ENCODE measurements around the gene PTPRG. TPM values are rescaled to one million over a fixed set of nuclear protein-coding genes. Genes with fewer than 3 reads are reported as not detected.
A peak's percentile ranks its signal among the peaks of the same experiment; 100 is the strongest.

The PTPRG gene
- total RNA-seq, 1 donor from 2014 or later: 34.1 TPM

GRCh38 chr3:61665121-61665520 lies 103.8 kb downstream of the PTPRG start:
- ATAC-seq: no peak
- intact Hi-C loops (cut with DNase I): no loop called here

GRCh38 chr3:61665987-61666386 lies 104.6 kb downstream of the PTPRG start:
- DNase-seq (ENCODE audit: missing footprints): no peak
- ATAC-seq: no peak
- intact Hi-C loops (cut with DNase I): no loop called here

More at GRCh38 chr3:61665121-61665520, 103.8 kb downstream of the PTPRG start:
- no peak for DNase-seq (ENCODE audit: missing footprints)

- DNase-seq (ENCODE audit: missing footprints) (no peak), ATAC-seq (no peak)
Observed at GRCh38 chr3:61666615-61667330, 105.4 kb downstream of the PTPRG start.

GRCh38 chr3:61667383-61667782 lies 106.0 kb downstream of the PTPRG start:
- ATAC-seq (no peak), DNase-seq (ENCODE audit: missing footprints) (no peak)
- intact Hi-C loops (cut with DNase I): no loop called here

More at GRCh38 chr3:61666615-61667330, 105.4 kb downstream of the PTPRG start:
- intact Hi-C loops (cut with DNase I): no loop called here

- intact Hi-C loops (cut with DNase I): no loop called here
- DNase-seq (ENCODE audit: missing footprints) (no peak), ATAC-seq (no peak)
Observed at GRCh38 chr3:61667814-61668213, 106.4 kb downstream of the PTPRG start.

GRCh38 chr3:61668317-61668864 lies 107.0 kb downstream of the PTPRG start:
- no peak for DNase-seq (ENCODE audit: missing footprints)
- intact Hi-C loops (cut with DNase I): no loop called here
- ATAC-seq: no peak

- peak; percentile 61 for ATAC-seq
- intact Hi-C loops (cut with DNase I): no loop called here
- DNase-seq (ENCODE audit: missing footprints): no peak
Observed at GRCh38 chr3:61669203-61669602, 107.8 kb downstream of the PTPRG start.

GRCh38 chr3:61669668-61670299 lies 108.4 kb downstream of the PTPRG start:
- DNase-seq (ENCODE audit: missing footprints): peak; percentile 45
- intact Hi-C loops (cut with DNase I): no loop called here
- ATAC-seq: peak; percentile 88

- DNase-seq (ENCODE audit: missing footprints): no peak
- intact Hi-C loops (cut with DNase I): no loop called here
- ATAC-seq: no peak
Observed at GRCh38 chr3:61673651-61674050, 112.3 kb downstream of the PTPRG start.

GRCh38 chr3:61674596-61674995 lies 113.2 kb downstream of the PTPRG start:
- intact Hi-C loops (cut with DNase I): no loop called here
- no peak for ATAC-seq
- no peak for DNase-seq (ENCODE audit: missing footprints)

GRCh38 chr3:61679026-61679425 lies 117.7 kb downstream of the PTPRG start:
- no peak for ATAC-seq
- intact Hi-C loops (cut with DNase I): no loop called here

GRCh38 chr3:61680617-61681016 lies 119.2 kb downstream of the PTPRG start:
- intact Hi-C loops (cut with DNase I): no loop called here
- ATAC-seq (no peak), DNase-seq (ENCODE audit: missing footprints) (no peak)

More at GRCh38 chr3:61679026-61679425, 117.7 kb downstream of the PTPRG start:
- DNase-seq (ENCODE audit: missing footprints): no peak

- no peak for ATAC-seq
- intact Hi-C loops (cut with DNase I): no loop called here
- DNase-seq (ENCODE audit: missing footprints): no peak
Observed at GRCh38 chr3:61681636-61682035, 120.3 kb downstream of the PTPRG start.

- intact Hi-C loops (cut with DNase I): no loop called here
- DNase-seq (ENCODE audit: missing footprints) (no peak), ATAC-seq (peak; percentile 45)
Observed at GRCh38 chr3:61682671-61683548, 121.5 kb downstream of the PTPRG start.

- ATAC-seq (no peak), DNase-seq (ENCODE audit: missing footprints) (no peak)
- intact Hi-C loops (cut with DNase I): no loop called here
Observed at GRCh38 chr3:61683549-61684236, 122.3 kb downstream of the PTPRG start.

GRCh38 chr3:61684386-61684785 lies 123.0 kb downstream of the PTPRG start:
- intact Hi-C loops (cut with DNase I): no loop called here
- DNase-seq (ENCODE audit: missing footprints): no peak
- no peak for ATAC-seq

- intact Hi-C loops (cut with DNase I): no loop called here
- no peak for DNase-seq (ENCODE audit: missing footprints)
- peak; percentile 53 for ATAC-seq
Observed at GRCh38 chr3:61685755-61686154, 124.4 kb downstream of the PTPRG start.

- intact Hi-C loops (cut with DNase I): no loop called here
- no peak for DNase-seq (ENCODE audit: missing footprints)
- ATAC-seq: no peak
Observed at GRCh38 chr3:61686228-61686648, 124.9 kb downstream of the PTPRG start.

GRCh38 chr3:61687206-61687605 lies 125.8 kb downstream of the PTPRG start:
- DNase-seq (ENCODE audit: missing footprints) (no peak), ATAC-seq (no peak)
- intact Hi-C loops (cut with DNase I): no loop called here

Data from Right ventricle myocardium inferior (tissue), 1 donor.